OCI-LY1 (cell line): ENCODE measurements around the gene KANSL1.

Experiments
- EZH2 ChIP-seq: fragments of 200-600 bp; sonication (generic), shearing (Covaris generic); IDR thresholded peaks from 2 replicates; pipeline ENCODE4 v1.8.0; 2017; ENCODE audit warnings: borderline replicate concordance, mixed run types, mild to moderate bottlenecking, antibody characterized with exemption, low read length, moderate library complexity, mixed read lengths
- TF ChIP-seq, protein P1 (sequence below): fragments of 200-600 bp; sonication (generic), shearing (Covaris generic); IDR thresholded peaks from 2 replicates; pipeline ENCODE4 v1.5.1; 2017; ENCODE audit warnings: mild to moderate bottlenecking, antibody characterized with exemption, low read length, moderate library complexity, mixed read lengths

DNA sequence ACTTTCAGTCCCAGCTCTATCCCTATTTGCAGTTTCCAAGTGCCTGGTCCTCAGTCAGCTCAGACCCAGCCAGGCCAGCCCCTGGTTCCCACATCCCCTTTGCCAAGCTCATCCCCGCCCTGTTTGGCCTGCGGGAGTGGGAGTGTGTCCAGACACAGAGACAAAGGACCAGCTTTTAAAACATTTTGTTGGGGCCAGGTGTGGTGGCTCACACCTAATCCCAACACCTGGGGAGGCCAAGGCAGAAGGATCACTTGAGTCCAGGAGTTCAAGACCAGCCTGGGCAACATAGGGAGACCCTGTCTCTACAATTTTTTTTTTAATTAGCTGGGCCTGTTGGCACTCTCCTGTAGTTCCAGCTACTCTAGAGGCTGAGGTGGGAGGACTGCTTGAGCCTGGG lies 192.5 kb downstream of the KANSL1 start:
- TF ChIP-seq, protein P1, sequence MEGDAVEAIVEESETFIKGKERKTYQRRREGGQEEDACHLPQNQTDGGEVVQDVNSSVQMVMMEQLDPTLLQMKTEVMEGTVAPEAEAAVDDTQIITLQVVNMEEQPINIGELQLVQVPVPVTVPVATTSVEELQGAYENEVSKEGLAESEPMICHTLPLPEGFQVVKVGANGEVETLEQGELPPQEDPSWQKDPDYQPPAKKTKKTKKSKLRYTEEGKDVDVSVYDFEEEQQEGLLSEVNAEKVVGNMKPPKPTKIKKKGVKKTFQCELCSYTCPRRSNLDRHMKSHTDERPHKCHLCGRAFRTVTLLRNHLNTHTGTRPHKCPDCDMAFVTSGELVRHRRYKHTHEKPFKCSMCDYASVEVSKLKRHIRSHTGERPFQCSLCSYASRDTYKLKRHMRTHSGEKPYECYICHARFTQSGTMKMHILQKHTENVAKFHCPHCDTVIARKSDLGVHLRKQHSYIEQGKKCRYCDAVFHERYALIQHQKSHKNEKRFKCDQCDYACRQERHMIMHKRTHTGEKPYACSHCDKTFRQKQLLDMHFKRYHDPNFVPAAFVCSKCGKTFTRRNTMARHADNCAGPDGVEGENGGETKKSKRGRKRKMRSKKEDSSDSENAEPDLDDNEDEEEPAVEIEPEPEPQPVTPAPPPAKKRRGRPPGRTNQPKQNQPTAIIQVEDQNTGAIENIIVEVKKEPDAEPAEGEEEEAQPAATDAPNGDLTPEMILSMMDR = no peak
- TF ChIP-seq EZH2 = no peak
